ENCODE results near the gene GATA5.

- TF ChIP-seq ZNF555 (tag by site-specific recombination; conservative IDR thresholded peaks at IDR 0.05) (no peak), ZNF571 (tag by site-specific recombination; IDR thresholded peaks at IDR 0.05) (no peak), ZNF707 (tag by site-specific recombination; IDR thresholded peaks at IDR 0.05) (no peak)
- TF ChIP-seq, protein P1, sequence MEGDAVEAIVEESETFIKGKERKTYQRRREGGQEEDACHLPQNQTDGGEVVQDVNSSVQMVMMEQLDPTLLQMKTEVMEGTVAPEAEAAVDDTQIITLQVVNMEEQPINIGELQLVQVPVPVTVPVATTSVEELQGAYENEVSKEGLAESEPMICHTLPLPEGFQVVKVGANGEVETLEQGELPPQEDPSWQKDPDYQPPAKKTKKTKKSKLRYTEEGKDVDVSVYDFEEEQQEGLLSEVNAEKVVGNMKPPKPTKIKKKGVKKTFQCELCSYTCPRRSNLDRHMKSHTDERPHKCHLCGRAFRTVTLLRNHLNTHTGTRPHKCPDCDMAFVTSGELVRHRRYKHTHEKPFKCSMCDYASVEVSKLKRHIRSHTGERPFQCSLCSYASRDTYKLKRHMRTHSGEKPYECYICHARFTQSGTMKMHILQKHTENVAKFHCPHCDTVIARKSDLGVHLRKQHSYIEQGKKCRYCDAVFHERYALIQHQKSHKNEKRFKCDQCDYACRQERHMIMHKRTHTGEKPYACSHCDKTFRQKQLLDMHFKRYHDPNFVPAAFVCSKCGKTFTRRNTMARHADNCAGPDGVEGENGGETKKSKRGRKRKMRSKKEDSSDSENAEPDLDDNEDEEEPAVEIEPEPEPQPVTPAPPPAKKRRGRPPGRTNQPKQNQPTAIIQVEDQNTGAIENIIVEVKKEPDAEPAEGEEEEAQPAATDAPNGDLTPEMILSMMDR (tag by site-specific recombination; IDR thresholded peaks at IDR 0.05) = no peak
Observed at GRCh38 chr20:62452475-62453095, 23.2 kb downstream of the GATA5 start.

Data from HEK293 (cell line).